ENCODE data around the gene TDRD7.

The TDRD7 gene

DNA sequence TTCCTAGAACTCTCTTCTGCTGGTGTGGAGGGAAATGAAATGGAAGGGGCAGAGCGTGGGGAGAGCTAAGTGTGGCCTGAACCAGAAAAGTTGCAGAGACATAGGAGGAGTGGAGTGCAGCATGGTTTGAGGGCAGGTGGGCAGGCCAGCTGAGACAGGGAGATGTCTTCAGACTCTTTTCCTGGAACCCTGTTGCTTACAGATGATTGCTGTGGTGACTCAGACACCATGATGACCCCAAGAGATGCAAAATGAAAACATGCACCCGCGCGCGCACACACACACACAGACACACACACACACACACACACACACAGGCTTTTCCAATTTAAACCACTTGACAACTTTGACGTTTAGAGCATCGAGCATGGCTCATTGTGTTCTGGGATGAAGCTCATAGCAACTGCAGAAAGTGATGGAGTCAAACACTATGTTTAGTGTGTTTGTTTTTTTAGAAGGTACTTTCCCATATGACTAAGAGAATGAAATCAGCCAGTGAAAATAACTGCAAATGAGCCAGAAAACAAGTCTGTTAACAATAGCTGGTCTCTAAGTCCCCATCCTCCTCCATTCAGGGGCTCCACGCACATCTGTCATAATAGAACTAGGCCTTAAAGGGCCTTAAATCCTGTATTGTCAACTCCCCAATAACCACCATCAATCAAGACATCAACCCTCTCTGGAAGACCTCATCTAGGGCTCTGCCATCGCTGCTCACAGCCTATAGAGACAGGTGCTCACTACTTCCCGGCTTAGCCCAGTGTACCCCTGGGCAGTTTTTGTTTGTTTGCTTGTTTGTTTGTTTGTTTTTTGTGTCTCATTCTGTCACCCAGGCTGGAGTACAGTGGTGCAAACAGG lies 99.1 kb downstream of the TDRD7 start:
- peak; percentile 91 for DNase-seq

DNA sequence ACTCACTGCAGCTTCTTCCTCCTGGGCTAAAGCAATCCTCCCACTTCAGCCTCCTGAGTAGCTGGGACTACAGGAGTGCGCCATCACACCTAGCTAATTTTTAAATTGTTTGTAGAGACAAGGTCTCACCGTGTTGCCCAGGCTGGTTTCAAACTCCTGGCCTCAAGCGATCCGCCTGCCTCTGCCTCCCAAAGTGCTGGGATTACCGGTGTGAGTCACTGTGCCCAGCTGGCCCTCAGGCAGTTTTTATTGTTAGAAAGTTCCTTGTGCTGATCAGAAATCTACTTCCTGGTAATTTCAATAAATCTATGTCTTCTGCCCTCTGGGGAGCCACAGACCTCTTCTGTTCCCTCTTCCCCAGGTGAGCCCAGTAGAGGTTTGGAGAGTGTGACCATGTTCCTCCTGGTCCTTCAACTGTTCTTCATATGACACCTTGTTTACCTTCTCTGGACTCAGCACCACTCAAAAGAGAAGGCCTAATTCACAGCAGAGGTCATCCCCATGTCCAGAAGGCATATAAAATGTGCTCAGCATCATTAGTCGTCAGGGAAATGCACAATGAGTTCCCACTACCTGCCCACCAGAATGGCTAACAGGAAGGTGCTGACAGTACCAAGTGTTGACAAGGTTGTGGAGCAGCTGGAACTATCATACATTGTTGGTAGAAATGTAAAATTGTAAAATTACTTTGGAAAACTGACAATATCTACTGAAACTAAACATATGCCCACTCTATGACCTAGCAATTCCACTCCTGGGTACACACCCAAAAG lies 99.9 kb downstream of the TDRD7 start:
- no peak for DNase-seq

DNA sequence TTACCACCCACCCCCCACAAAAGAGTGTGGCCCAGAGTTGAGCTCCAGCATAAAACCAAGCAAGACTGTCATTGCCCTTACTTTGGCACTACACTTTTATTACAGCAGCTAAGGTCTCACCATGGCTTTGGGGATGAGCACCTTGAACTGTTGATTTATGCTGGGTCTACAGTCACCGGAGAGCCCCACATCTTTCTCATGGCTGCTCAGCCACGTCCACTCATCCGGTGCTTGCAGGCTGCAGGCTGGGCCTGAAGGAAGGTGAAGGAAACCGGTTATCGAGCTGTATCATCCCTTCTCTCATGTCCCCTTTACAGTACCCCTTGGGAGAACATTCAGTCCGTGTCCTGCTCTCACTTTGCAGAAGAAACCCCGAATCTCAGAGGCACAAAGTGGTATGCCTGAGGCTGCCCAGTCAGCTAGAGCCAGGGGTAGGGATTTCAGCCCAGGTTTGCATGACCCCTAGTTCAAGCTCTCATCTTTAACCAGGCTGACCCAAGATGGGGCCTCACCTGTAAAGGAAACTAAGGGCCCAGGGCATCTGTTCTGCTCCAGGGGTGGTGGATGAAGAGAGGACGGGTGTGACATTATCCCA lies 101.2 kb downstream of the TDRD7 start:
- DNase-seq = no peak

DNA sequence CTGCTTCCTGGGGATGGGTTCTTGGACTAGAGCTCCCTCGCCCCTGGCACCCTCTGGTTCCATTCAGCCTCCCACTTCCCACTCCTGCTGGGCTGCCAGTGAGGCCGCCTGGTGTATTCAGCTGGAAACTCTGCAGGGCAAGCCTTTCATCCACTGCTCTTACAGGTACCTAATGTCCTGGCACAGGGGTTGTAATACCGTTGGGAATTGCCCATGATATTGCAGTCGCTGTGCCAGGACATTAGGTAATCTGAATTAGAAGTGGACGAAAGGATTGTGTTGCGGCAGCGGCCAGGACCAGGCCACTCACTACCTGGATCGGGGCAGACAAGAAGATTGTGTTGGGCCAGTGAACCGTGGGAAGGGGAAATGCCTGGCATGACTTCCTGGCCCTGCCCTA lies 102.6 kb downstream of the TDRD7 start:
- peak; percentile 37 for DNase-seq

DNA sequence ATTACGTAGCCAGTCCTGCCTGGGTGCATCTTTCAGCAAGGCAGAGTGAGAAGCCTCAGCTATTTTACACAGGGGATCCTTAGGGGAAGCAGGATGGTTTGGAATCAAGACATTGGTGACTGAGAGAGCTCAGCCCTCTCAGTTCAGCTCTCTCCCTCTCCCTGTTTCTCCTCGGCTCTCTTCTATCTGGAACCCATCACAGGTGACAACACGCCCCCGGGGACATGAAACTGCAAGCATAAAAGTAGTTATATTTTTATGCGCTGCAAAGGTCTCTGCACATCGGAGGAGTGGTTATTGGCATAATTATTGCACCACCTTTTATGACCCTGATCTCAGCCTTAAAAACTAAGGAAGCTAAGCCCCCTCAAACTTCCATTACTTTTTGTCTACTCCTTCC lies 103.8 kb downstream of the TDRD7 start:
- DNase-seq = no peak

DNA sequence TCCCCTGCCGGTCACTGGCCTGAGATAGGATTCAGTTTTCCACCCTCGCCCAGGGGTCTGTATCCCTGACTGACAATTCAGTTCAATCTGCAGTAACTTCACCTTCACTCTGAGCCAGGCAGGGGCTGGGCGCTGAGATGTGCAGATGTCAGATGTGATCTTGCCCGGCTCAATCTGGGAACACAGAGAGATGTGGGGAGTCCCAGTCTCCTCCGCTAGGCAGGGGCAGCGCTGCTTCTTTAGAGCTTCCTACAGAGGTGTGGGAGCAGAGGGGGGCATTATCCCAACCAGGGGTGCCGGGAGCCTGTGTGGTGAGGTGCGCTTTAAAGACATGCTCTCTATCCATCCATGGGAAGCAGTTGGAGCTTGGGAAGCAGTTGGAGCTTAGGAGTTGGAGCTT lies 104.2 kb downstream of the TDRD7 start:
- no peak for DNase-seq

DNA sequence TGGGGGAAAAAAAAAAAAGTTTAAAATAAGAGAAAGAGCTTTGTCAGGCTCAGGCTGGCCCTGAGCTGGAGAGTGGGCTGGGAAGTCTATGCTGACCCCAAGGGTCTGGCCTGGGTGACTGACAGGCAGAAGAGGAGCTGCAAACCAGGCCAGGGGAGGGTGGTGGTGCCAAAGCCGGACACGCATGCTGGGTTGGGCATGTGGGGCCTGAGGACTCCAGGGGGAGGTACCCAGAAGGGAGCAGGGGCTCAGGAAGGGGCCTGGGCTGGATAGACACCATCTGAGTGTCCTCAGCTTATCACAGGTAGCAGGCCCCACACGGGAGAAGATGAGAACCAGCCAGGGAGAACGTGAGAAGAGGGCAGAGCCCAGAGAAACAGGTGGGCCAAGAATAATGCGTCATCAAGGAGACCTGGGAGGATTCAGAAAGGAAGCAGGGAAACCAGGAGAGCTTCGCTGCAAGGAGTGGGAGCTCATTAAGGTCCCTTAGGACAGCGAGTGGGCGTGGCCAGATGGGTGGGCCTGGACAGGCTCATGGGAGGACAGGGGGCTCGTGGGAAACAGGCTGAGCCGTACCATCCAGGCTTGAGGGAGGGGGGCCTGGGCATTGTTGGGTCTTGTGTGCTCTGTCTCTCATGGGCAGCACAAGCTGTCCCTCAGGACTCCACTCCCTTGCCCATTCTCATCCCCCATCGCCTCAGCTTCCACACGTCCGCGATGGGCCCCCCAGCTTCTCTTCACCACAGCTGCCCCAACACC lies 105.6 kb downstream of the TDRD7 start:
- no peak for DNase-seq

DNA sequence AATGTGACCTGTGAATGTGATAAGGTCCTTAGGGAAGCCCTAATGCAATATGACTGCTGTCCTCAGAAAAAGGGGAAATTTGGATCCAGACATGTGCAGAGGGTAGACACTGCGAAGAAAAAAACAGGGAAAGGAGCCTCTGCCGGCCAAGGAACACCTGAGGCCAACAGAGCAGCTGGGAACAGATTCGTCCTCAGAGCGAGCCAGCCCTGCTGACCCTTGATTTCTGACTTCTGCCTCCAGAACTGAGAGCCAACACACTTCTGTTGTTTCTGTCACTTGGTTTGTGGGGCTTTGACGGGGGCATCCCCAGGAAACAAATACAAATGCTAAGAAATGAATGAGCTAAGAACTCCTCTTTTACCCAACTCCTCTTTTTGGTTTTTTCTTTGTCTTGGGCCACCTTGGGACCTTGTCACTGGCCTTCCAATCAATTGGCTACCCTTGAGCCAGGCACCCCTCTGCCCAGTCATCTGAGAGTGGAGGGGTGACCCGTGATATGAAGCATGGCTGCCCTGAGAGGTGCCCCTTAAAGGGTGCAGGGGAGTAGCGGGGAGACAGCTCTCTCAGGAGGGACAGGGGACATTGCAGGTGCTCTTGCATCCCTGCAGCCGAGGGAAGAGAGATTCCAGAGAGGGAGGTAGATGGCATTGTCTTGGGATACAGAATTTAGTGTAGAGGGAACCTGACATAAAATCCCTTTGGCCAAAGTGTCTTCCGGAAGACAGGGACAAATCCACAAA lies 106.4 kb downstream of the TDRD7 start:
- no peak for DNase-seq

DNA sequence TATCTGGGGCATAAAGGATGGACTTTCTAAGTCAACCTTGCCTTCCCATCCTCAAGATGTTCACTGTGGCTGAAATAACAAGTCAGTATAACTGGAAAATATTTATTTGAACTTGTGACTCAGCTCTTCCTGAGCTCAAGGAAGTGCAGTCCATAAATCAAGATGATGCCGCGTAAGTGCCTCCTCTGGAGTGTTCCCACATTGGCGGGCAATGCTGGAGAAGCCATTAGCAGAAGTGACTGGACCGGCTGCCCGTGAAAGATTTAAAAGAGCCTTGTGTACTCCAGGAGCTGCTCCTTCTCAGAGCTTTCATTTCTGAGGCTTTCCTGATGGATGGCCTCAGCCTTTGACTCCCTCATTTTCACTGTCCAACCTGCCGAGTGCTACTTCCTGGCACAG lies 107.0 kb downstream of the TDRD7 start:
- DNase-seq = peak; percentile 72

DNA sequence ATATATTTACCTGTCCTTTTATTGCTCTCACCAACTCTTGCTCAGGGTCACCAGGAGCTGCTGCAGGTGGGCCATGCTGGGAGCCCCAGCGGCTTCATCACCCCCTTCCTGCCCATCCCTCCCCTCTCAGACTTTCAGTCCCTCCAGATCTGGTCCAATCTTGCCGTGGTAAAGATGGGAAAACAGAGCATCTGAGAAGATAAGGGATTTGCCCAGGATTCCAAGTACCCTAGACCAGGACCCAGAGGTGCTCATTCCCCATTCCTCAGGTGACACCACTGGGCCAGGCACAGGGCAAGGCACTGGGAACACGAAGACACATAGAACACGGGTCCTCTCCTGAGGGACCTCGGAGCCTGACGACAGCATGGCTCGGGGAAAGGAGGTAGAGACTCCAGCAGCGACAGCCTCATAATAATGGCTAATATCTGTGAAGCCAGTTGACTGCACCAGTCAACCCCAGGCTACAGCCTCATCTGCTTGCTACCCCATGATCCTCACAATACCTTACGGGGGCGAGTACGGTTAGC lies 107.6 kb downstream of the TDRD7 start:
- no peak for DNase-seq

DNA sequence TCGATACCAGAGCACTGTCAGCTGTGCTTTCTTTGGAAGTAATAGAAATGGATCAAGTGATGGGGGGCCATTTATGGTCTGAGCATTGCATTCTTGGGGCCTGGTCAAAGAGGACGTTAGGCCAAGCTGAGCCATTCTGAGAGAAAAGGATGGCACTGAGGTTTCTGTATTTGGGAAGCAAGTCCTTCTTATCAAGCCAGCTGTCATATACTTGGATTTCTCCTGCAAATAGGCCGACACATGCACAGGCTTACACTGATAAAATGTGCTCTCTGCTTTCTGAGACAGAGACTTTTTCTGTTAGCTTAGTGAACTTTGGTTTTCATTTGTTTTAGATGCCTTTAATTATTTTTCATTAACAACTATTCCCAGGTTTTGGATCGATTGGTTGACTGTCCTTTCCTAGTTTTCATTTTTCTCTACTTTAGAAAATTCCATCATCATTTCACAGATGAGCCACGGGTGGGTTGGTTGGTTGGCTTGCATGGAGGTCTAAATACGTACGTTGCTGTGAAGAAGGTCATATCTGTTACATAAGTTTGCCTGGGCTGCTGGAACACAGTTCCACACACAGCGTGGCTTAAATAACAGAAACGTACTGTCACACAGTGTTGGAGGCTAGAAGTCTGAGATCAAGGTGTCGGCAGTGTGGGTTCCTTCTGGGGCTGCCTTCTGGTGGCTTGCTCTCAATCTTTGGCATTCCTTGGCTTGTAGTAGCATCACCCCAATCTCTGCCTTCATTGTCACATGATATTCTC lies 109.9 kb downstream of the TDRD7 start:
- DNase-seq = no peak

DNA sequence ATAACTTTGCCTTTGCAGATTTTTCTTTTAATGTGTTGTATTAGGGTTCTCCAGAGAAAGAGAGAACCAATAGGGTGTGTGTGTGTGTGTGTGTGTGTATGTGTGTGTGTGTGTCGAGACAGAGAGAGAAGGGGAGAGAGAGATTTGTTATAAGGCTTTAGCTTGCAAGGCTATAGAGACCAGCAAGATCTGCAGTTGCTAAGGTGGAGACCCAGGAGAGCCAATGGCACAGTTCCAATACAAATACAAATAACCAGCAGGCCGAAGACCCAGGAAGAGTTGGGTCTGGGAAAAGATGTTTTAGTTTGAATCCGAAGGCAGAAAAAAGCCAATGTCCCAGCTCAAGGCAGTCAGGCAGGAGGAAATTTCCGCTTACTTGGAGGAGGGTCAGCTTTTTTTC lies 112.5 kb downstream of the TDRD7 start:
- DNase-seq = no peak

DNA sequence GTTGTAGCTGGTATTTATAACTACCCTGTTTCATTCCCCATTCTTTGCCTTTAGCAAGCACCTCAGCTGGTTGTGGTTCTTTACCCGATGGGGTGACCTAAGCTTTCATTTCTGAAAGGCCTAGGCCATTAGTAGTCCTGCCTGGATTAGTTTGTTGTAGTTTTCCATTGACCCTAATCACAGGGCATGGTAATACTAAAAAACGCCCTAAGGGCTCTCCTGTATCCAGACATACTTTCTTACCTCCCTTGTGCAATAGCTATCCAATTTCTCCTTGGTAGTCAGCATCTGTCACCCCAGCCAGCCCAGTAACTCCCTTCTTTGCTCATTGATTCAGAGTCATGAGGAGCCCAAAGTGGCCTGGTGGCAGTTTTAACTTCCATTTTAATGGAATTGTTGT lies 113.6 kb downstream of the TDRD7 start:
- no peak for DNase-seq

DNA sequence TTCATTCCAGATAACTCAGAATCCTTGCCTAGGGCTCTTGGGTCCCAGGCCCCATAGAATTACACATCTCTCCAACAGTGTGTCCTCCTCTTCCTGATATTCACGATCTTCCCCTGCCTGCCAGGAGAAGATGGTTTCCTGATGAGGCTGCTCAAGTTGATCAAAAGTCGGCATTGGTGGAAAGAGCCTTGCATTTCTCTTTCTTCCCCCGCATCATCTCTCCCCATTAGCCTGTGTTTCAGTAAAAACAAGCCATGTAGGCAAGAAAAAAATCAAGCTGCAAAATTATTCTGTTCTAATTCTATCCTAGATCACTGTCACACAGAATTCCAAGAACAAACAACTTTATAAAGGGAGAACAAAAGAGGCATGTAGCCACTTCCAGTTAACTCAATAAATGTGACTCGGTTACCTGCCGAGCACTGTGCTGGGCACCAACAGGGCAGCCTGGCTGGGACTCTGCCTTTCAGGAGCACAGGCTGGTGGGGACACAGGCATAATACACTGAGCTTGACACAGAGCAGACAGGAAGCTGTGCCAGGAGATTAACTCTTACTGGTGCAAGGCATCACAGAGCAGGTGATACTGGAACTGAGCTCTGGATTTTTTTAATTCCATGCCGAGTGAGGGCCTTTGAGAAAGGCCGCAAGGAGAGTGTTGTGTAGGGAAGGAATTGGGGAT lies 115.1 kb downstream of the TDRD7 start:
- DNase-seq = no peak

DNA sequence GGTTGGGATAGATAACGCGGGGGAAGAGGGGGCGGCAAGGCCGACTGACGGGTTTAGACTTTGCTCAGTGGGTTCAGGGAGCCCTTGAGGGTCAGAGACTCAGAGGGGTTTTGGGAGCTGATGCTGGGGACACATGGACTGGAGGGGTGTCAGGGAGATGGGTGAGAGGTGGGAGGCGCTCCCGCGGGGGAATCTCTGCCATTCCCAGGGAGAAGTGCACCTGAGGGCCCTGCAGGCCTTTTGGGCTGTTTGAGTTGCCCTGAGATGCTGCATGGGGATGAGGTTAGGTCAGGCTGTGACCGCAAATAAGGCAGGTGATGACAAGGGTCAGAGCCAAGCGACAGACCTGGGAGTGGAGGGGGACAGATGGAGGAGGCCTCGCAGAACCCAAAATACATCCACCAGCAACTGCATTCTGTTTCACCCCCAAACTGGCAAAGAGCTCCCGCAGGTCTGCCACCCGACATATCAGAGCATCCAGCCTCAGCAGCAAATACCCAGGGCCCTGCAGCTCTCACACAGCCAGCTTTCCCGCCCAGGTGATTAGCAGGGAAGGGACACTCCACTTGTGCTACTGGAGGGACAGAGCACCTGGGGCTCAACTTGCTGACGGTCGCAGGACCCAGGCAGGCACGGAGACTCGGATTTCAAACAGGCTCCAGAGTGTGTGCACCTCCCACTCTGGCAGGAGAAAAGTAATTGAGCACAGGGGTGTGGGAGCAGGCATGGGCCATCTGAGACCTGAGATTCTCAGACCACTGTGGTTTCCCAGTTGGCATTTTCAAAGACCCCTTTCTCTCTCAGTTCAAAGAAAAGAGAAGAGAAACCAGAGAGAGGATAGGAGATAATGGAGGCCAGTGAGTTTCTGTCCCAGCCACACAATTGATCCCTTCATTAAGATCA lies 116.0 kb downstream of the TDRD7 start:
- no peak for DNase-seq

DNA sequence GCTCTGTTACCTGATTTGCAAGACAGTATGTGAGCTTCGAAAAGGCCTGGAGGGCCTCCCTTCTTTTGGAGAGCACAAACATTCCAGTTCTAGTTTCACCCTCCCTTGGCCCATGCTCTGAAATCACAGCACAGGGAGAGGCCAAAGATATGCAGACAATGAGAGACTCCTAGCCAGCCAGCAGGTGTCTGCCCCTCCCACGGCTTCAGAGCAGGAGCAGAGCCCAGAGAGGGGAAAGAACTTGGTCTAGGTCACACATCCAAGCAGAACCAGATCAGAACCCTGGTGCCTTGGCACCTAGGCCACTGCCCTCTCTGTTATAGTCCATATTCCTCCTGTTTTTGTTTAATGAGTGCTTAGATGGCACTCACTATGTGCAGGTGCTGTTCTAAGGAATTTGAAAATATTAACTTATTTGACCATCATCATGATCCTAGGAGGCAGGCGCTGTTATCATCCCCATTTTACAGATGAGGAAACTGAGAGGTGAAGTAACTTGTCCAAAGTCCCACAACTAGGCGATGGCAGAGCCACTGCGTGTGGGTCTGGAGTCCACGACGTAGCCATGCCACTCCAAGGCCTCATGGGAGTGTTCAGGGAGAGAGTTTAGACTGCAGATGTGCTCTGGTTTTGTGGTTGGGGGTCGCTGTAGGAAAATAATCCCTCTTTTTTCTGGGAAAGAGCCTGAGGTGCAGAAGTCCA lies 116.8 kb downstream of the TDRD7 start:
- DNase-seq = no peak

DNA sequence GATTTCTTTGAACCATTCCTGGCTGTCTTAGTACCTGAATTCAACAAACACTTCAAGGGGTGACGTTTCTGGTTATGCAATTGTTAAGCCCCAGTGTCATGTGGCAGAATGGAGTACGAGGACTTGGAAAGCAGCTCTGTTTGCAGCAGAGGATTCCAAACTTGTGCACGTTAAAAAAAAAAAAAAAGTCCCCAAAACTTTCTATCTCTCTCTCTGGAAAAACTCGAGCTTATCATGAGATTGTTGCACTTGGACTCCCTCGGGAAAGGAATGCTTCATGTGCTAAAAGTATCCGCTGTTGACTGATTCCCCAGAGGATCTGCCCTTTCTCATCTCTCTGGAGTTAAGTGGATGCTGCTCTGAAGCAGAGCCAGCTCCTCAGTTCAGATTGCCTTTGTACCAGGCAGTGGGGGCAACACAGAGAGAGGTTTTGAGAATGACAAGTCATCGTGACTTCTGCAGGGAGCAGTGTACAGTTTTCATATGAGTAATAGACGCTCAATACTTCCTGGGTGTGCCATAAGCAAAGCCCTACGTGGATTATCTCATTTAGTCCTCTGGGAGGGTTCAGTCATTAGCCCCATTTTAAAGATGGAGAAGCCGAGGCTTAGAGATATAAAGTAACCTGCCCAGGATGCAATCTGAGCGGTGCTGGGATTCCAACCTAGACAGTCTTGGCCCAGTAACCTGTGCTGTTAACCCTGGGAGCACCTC lies 117.6 kb downstream of the TDRD7 start:
- no peak for DNase-seq

DNA sequence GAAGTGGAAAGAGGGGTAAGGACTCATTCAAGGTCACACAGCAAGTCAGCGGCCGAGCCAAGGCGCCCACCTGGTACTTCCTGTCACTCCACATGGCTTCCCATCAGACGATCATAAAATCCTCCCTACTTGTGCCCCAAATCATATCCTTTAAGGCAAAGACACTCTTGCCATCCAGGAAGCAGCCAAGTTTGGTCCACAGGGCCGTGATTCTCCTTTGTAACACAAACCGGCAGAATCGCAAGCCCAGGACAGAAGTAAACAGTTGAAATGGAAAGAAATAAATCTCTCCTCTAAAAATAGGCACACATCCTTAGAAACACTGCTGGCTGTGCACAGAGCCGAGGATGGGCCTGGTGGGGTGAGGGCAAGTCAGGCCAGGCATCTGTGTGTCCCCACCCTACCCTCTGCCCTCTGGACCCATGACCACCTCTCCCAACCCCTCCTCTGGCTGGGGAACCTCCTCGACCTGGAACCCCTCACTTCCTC lies 120.0 kb downstream of the TDRD7 start:
- DNase-seq = no peak
